GM12875 (cell line): Measurements from ENCODE around the gene ZNF507.

ENCODE experiments used
- H3K4me3 ChIP-seq: one replicate; pipeline ENCODE4 v1.5.1; 2011; ENCODE audit warnings: low read depth, low read length, control low read depth
- CTCF ChIP-seq: IDR thresholded peaks from 2 replicates; pipeline ENCODE4 v1.5.1; 2011; ENCODE audit warnings: low read depth, mild to moderate bottlenecking, control low read depth, inconsistent platforms, low read length, moderate library complexity, borderline replicate concordance; ENCODE audit not compliant: insufficient read depth

The ZNF507 gene

GRCh38 chr19:32358321-32358720 lies 12.9 kb downstream of the ZNF507 start:
- no peak for TF ChIP-seq CTCF

DNA sequence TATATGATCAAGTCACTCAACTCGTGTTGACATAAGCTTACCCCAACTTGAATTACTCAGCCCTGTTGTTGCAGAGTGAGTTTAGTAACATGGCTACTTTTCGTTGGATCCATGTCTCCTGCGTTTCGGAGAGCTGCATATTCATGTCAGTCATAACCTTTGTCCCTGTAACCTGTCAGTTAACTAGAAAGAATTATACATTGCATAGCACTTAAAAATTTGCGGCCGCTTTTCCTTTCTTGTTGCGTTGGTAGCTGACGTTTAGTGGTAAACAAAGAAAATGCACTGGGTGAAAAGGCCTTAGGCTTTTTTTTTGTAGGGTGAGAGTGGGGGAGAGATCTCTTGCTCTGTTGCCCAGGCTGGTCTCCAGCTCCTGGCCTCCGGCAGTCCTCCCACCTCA lies 14.2 kb downstream of the ZNF507 start:
- H3K4me3 ChIP-seq: no peak overlapping the region
- TF ChIP-seq CTCF: no peak

More at GRCh38 chr19:32358321-32358720, 12.9 kb downstream of the ZNF507 start:
- no peak overlapping the region for H3K4me3 ChIP-seq

- TF ChIP-seq CTCF: no peak
- no peak overlapping the region for H3K4me3 ChIP-seq
Measured at GRCh38 chr19:32361574-32362317, 16.3 kb downstream of the ZNF507 start.

DNA sequence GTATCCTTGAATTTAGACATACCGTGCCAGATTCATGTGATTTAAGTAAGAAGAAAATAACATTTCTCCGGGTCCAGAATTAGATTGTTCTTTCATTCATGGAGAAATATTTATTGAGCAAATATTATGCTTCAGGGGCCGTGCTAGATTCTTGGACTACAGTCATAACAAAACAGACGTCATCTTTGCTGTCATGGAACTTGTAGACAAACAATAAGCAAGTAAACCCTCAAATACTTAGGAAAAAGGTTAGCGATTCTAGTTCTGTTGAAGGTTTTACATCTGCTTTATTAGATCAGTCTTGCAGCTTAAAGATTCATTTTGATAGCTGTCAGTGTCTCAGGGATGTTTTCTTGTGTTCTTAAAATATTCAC lies 16.9 kb downstream of the ZNF507 start:
- TF ChIP-seq CTCF: no peak
- H3K4me3 ChIP-seq: no peak overlapping the region

DNA sequence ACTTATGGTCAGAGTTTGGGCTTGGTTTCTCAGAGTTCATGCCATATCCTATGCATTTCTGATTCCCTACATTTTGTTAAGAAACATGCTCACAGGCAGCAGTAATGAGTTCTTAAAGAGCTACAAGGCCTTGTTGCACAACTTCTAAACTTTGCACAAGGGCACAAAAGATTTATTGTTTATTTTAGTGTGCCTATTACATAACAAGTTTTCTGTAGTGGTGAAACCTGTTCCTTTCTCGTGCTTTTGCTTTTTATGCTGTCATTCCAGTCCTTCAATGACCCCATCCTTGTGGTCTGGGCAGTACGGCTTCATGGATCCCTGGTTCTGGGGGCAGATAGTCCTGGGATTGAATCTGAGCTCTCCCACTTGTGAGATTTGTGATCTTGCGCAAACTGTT lies 17.8 kb downstream of the ZNF507 start:
- no peak for TF ChIP-seq CTCF
- no peak overlapping the region for H3K4me3 ChIP-seq

DNA sequence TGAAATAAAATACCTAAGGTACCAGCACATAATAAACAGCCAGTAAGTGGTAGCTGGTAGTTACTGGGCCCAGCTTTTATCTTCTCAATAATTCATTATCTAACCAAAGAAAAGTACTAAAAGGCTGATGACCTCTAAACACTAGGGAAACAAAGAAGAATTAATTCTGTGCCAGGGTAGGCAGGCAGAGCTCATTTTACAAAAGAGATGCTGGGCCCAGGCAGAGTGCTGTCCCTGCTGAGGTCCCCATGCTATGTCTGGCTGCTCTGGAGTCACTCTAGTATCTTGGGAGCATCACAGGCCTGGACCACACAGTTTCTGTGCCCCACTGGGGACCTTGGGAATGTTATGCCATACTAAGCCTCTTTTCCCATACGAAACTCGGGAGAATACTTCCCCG lies 18.2 kb downstream of the ZNF507 start:
- TF ChIP-seq CTCF: no peak
- no peak overlapping the region for H3K4me3 ChIP-seq

DNA sequence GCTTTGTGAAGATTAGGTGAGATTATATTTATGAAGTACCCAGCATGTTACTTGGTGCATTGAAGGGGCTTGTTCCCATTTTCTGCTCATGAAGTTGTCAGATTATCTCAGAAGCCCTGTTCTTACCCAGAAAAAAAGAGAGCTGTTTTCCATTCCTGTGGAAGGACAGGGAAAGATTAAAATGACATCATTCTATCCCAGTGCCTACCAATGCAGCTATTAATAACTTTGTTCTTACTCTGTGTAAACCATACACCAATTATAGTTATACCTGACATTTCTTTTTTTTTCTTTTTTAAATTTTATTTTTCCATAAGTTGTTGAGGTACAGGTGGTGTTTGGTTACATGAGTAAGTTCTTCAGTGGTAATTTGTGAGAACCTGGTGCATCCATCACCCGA lies 18.6 kb downstream of the ZNF507 start:
- TF ChIP-seq CTCF: no peak

More for the DNA sequence above, 18.6 kb downstream of the ZNF507 start:
- H3K4me3 ChIP-seq: no peak overlapping the region
